HEK293T (cell line): Measurements from ENCODE around the gene MKLN1.

ENCODE experiments used
- ELF4 ChIP-seq: fragments of 450-650 bp; IDR thresholded peaks from 2 replicates; pipeline ENCODE4 v1.6.1; 2017; ENCODE audit warnings: antibody characterized with exemption
- FOXA1 ChIP-seq: fragments of 450-650 bp; IDR thresholded peaks from 2 replicates; pipeline ENCODE4 v1.6.1; 2016; ENCODE audit warnings: mild to moderate bottlenecking

DNA sequence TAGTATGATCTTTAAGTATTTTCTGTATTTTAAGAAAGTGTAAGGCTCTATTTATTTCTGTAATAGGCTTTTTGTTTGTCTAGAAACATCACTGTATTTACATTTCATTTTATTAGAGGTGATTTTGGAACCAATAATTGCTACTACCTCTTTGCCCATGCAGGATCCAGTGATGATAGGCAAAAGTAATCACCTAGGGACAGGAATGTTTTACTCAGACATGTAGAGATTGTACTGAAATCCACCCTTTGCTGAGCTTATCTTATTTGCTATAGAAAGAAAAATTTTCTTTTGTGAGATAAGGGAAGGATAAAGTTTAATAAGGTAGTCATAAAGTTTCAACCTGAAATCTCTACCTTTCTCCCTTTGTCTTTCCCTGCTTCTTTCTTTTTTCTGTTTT, 73.5 kb downstream of the MKLN1 start:
- no peak for TF ChIP-seq ELF4
- TF ChIP-seq FOXA1 = no peak
